Panc1 (cell line): Measurements from ENCODE around the gene ELAVL4. TPM values are rescaled to one million over a fixed set of nuclear protein-coding genes. Genes with fewer than 3 reads are reported as not detected.

Experiments
- ATAC-seq: fragments of 200-7000 bp; cut with Tn5 transposase; 2 replicates; pipeline ENCODE4 v1.9.1; 2020; ENCODE audit warnings: mild to moderate bottlenecking, moderate library complexity
- BruUV-seq: library from RNA; stranded (reverse); fragments of 400-500 nt; replicated peaks from 2 replicates; lab custom pipeline; 2021; lab: Mats Ljungman, UMichigan
- CTCF ChIA-PET: fragments of 300-600 bp; sonication (Branson Sonifier 250); formaldehyde crosslinking; loops from one replicate; lab custom pipeline; 2022; ENCODE audit warnings: antibody characterized with exemption; lab: Charles Lee
- POLR2A ChIA-PET: fragments of 300-600 bp; sonication (Branson Sonifier 250); formaldehyde crosslinking; loops from one replicate; lab custom pipeline; 2022; ENCODE audit warnings: antibody characterized with exemption; lab: Charles Lee
- DNase-seq: peaks from one replicate; pipeline ENCODE4 v3.0.0-alpha.2; 2010; ENCODE audit warnings: low read depth, low spot score
- H3K27ac ChIP-seq: 2 replicates; pipeline ENCODE4 v1.5.1; 2011; ENCODE audit warnings: mild to moderate bottlenecking, low read length, inconsistent platforms
- H3K27me3 ChIP-seq: fragments of 200-500 bp; sonication (Bioruptor generic); 2 replicates; pipeline ENCODE4 v1.6.0; 2014; ENCODE audit warnings: low read length, inconsistent platforms; ENCODE audit not compliant: control insufficient read depth, insufficient read depth
- H3K36me3 ChIP-seq: fragments of 200-500 bp; sonication (Bioruptor generic); 2 replicates; pipeline ENCODE4 v1.5.1; 2014; ENCODE audit warnings: inconsistent platforms, mild to moderate bottlenecking, low read length, moderate library complexity; ENCODE audit not compliant: control insufficient read depth, insufficient read depth
- H3K4me1 ChIP-seq: 2 replicates; pipeline ENCODE4 v1.5.1; 2011; ENCODE audit warnings: inconsistent platforms, mild to moderate bottlenecking, low read length, moderate library complexity; ENCODE audit not compliant: control insufficient read depth, insufficient read depth
- H3K4me3 ChIP-seq, 2 experiments: 2 replicates each; pipeline ENCODE4 v1.5.1; 2011 to 2012; ENCODE audit warnings: low read depth in 2 of 2, low read length in 2 of 2, mild to moderate bottlenecking in 2 of 2, inconsistent platforms in 1 of 2, moderate library complexity in 1 of 2
- H3K9me3 ChIP-seq: fragments of 200-500 bp; sonication (Bioruptor generic); 2 replicates; pipeline ENCODE4 v1.5.1; 2014; ENCODE audit warnings: low read depth, mild to moderate bottlenecking, inconsistent platforms, low read length, moderate library complexity; ENCODE audit not compliant: control insufficient read depth, insufficient read depth
- POLR2AphosphoS5 ChIP-seq: IDR thresholded peaks from 2 replicates; pipeline ENCODE4 v1.6.1; 2012; ENCODE audit warnings: mild to moderate bottlenecking, low read depth, low read length, moderate library complexity
- SIN3A ChIP-seq: IDR thresholded peaks from 2 replicates; pipeline ENCODE4 v1.6.1; 2012; ENCODE audit warnings: low read depth, mild to moderate bottlenecking, low read length, moderate library complexity, borderline replicate concordance; ENCODE audit not compliant: insufficient read depth
- TCF7L2 ChIP-seq: IDR thresholded peaks from 2 replicates; pipeline ENCODE4 v1.6.1; 2011; ENCODE audit warnings: mild to moderate bottlenecking, low read depth, low read length, inconsistent platforms
- in situ Hi-C: cut with HindIII; loops from 2 replicates; pipeline ENCODE4 v1.10.0; 2016; ENCODE audit warnings: low sequenced_read_pairs, low pct_unique_long_range_greater_than_20kb
- intact Hi-C: fragments of 100-400 bp; cut with micrococcal nuclease; formaldehyde crosslinking; loops from one replicate; pipeline ENCODE4 v1.10.0; 2022; ENCODE audit not compliant: unreplicated experiment
- total RNA-seq: library from RNA; stranded (reverse); gene quantifications from one replicate; pipeline ENCODE4 v1.2.1, GENCODE V29; 2021; ENCODE audit not compliant: unreplicated experiment
- TF ChIP-seq, protein P1 (sequence below): fragments of 450-650 bp; IDR thresholded peaks from 2 replicates; pipeline ENCODE4 v1.5.1; 2017; ENCODE audit warnings: mild to moderate bottlenecking
- TF ChIP-seq, protein P2 (sequence below), 2 experiments: IDR thresholded peaks; 2 replicates each; pipeline ENCODE4 v1.6.1; 2011 to 2012; ENCODE audit warnings: low read depth in 2 of 2, control low read depth in 1 of 2, low read length in 1 of 2, mild to moderate bottlenecking in 1 of 2, moderate library complexity in 1 of 2; ENCODE audit not compliant: insufficient read depth in 1 of 2

The ELAVL4 gene
- total RNA-seq, 1 experiment from 2014 or later, result not detected

DNA sequence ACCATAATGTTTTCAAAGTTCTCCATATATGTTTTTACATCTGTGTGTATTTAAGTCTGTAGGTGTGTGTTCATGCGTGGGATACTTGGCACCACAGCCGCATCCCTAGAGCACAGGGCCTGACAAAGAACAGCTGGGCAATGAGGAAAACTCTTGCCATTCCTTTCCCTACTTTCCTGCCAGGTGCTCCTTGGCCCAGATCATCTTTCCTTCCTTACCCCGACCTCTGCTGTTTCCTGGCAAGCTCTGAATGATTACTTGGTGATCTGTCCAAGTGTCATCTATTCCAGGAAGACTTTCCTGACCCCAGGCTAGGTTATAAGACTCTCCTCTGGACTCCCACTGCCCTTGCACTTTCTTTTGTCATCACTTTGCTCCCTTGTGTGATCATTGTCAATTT is 123.6 kb downstream of the ELAVL4 start:
- Histone ChIP-seq H3K27me3 (no peaks in the 10 kb centered on the region), H3K4me1 (no peaks in the 10 kb centered on the region), H3K4me3 (no peak overlapping the region), H3K9me3 (no peaks in the 10 kb centered on the region), H3K27ac (no peak overlapping the region), H3K36me3 (no peaks in the 10 kb centered on the region)
- no peak for DNase-seq
- POLR2A ChIA-PET, result no interaction called here
- ATAC-seq, result no peak
- CTCF ChIA-PET, result no interaction called here
- BruUV-seq, result no TSS peak
- intact Hi-C loops, result no loop called here
- TF ChIP-seq, protein P1, sequence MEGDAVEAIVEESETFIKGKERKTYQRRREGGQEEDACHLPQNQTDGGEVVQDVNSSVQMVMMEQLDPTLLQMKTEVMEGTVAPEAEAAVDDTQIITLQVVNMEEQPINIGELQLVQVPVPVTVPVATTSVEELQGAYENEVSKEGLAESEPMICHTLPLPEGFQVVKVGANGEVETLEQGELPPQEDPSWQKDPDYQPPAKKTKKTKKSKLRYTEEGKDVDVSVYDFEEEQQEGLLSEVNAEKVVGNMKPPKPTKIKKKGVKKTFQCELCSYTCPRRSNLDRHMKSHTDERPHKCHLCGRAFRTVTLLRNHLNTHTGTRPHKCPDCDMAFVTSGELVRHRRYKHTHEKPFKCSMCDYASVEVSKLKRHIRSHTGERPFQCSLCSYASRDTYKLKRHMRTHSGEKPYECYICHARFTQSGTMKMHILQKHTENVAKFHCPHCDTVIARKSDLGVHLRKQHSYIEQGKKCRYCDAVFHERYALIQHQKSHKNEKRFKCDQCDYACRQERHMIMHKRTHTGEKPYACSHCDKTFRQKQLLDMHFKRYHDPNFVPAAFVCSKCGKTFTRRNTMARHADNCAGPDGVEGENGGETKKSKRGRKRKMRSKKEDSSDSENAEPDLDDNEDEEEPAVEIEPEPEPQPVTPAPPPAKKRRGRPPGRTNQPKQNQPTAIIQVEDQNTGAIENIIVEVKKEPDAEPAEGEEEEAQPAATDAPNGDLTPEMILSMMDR, result no peak
- in situ Hi-C loops, result no loop called here

GRCh38 chr1:50236656-50237055 is 127.9 kb downstream of the ELAVL4 start:
- TF ChIP-seq POLR2AphosphoS5 (no peak), TCF7L2 (no peak), SIN3A (no peak)
- TF ChIP-seq, protein P1, result no peak
- TF ChIP-seq, protein P2, sequence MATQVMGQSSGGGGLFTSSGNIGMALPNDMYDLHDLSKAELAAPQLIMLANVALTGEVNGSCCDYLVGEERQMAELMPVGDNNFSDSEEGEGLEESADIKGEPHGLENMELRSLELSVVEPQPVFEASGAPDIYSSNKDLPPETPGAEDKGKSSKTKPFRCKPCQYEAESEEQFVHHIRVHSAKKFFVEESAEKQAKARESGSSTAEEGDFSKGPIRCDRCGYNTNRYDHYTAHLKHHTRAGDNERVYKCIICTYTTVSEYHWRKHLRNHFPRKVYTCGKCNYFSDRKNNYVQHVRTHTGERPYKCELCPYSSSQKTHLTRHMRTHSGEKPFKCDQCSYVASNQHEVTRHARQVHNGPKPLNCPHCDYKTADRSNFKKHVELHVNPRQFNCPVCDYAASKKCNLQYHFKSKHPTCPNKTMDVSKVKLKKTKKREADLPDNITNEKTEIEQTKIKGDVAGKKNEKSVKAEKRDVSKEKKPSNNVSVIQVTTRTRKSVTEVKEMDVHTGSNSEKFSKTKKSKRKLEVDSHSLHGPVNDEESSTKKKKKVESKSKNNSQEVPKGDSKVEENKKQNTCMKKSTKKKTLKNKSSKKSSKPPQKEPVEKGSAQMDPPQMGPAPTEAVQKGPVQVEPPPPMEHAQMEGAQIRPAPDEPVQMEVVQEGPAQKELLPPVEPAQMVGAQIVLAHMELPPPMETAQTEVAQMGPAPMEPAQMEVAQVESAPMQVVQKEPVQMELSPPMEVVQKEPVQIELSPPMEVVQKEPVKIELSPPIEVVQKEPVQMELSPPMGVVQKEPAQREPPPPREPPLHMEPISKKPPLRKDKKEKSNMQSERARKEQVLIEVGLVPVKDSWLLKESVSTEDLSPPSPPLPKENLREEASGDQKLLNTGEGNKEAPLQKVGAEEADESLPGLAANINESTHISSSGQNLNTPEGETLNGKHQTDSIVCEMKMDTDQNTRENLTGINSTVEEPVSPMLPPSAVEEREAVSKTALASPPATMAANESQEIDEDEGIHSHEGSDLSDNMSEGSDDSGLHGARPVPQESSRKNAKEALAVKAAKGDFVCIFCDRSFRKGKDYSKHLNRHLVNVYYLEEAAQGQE (IDR thresholded peaks at IDR 0.05; ENCODE audit: insufficient read depth in 1 of 2, low read depth in 2 of 2, low read length in 1 of 2), result no peak
- ATAC-seq (no peak), DNase-seq (no peak)
- in situ Hi-C loops (no loop called here), intact Hi-C loops (no loop called here)
- Histone ChIP-seq H3K27me3 (no peaks in the 10 kb centered on the region), H3K27ac (no peak overlapping the region), H3K4me1 (no peaks in the 10 kb centered on the region), H3K4me3 (no peak overlapping the region), H3K9me3 (no peaks in the 10 kb centered on the region), H3K36me3 (no peaks in the 10 kb centered on the region)
- POLR2A ChIA-PET, result no interaction called here
- BruUV-seq, result no TSS peak
- CTCF ChIA-PET, result no interaction called here

- no peaks in the 10 kb centered on the region for H3K36me3 ChIP-seq
- TF ChIP-seq, protein P1, result no peak
- ATAC-seq (no peak), DNase-seq (no peak)
- H3K4me3 ChIP-seq, result no peak overlapping the region
- ChIA-PET CTCF (no interaction called here), POLR2A (no interaction called here)
- H3K9me3 ChIP-seq, result no peaks in the 10 kb centered on the region
- no peaks in the 10 kb centered on the region for H3K4me1 ChIP-seq
- H3K27me3 ChIP-seq, result no peaks in the 10 kb centered on the region
- H3K27ac ChIP-seq, result no peak overlapping the region
- in situ Hi-C loops (no loop called here), intact Hi-C loops (no loop called here)
- BruUV-seq, result no TSS peak
Measured at GRCh38 chr1:50237056-50237455, 128.3 kb downstream of the ELAVL4 start.
